K562 (cell line): ENCODE results near the gene FRMD4B. TPM values are rescaled to one million over a fixed set of nuclear protein-coding genes. Genes with fewer than 3 reads are reported as not detected.

Experiments used
- ATAC-seq: fragments of 200-7000 bp; cut with Tn5 transposase; 3 replicates; pipeline ENCODE4 v1.9.1; 2020; ENCODE audit warnings: moderate library complexity
- BruUV-seq: library from RNA; stranded (reverse); fragments of 400-500 nt; replicated peaks from 2 replicates; lab custom pipeline; 2021; lab: Mats Ljungman, UMichigan
- CTCF ChIA-PET: fragments of 300-600 bp; formaldehyde crosslinking; extraction: SDS; loops from one replicate; lab custom pipeline; 2021; ENCODE audit warnings: low intra/inter-chr PET ratio; lab: Yijun Ruan, JAX
- POLR2A ChIA-PET: fragments of 300-600, 350-650 bp; sonication (Branson Sonifier 250); formaldehyde crosslinking; extraction: SDS; loops from one replicate; lab custom pipeline; 2021; ENCODE audit warnings: antibody characterized with exemption, inconsistent platforms; lab: Yijun Ruan, JAX
- DNase-seq, 4 experiments: peaks; one replicate each; pipeline versions ENCODE4 v3.0.0 to v3.0.0-alpha.2; 2011 to 2018; ENCODE audit warnings: low spot score in 3 of 4, mixed read lengths in 3 of 4; ENCODE audit errors: extremely low read depth in 1 of 4
- FAIRE-seq: peaks from 2 replicates; lab custom pipeline; 2011; peaks lifted over from hg19 to GRCh38; lab: Jason Lieb, UNC
- H2AFZ ChIP-seq: 2 replicates; pipeline ENCODE4 v1.6.0; 2011; ENCODE audit warnings: low read depth, low read length, control low read depth, inconsistent platforms
- H3K27ac ChIP-seq: fragments of 200-600 bp; 3 replicates; pipeline ENCODE4 v1.8.0; 2011; ENCODE audit warnings: low read depth, mild to moderate bottlenecking, control low read depth, inconsistent platforms, low read length, moderate library complexity, mixed read lengths; ENCODE audit errors: extremely low read depth
- H3K27me3 ChIP-seq, 2 experiments: fragments of 300-600 bp in 1 of 2; 2 replicates in 1 of 2; 3 replicates in 1 of 2; pipeline versions ENCODE4 v1.6.0 to v1.8.0; 2011; ENCODE audit warnings: inconsistent platforms in 2 of 2, low read length in 2 of 2, mild to moderate bottlenecking in 1 of 2, mixed read lengths in 1 of 2, moderate library complexity in 1 of 2; ENCODE audit not compliant: control insufficient read depth in 2 of 2, insufficient read depth in 2 of 2
- H3K36me3 ChIP-seq: fragments of 300-600 bp; 3 replicates; pipeline ENCODE4 v1.8.0; 2011; ENCODE audit warnings: mild to moderate bottlenecking, low read length, inconsistent platforms; ENCODE audit not compliant: control insufficient read depth, insufficient read depth
- H3K4me1 ChIP-seq, 2 experiments: fragments of 200-600 bp in 1 of 2; replicated peaks in 1 of 2; 2 replicates in 1 of 2; 3 replicates in 1 of 2; pipeline versions ENCODE4 v1.5.1 to v1.8.0; 2011; ENCODE audit warnings: inconsistent platforms in 2 of 2, low read length in 2 of 2, mild to moderate bottlenecking in 1 of 2, mixed read lengths in 1 of 2, moderate library complexity in 1 of 2; ENCODE audit not compliant: control insufficient read depth in 2 of 2, insufficient read depth in 2 of 2
- H3K4me2 ChIP-seq: 2 replicates; pipeline ENCODE4 v1.6.1; 2011; ENCODE audit warnings: low read length, control low read depth, inconsistent platforms, mixed read lengths; ENCODE audit not compliant: insufficient read depth
- H3K4me3 ChIP-seq: fragments of 200-600 bp; sonication (generic), shearing (Covaris generic); 2 replicates; pipeline ENCODE4 v1.5.1; 2016; ENCODE audit warnings: control low read depth, inconsistent platforms
- H3K79me2 ChIP-seq: fragments of 200-600 bp; 3 replicates; pipeline ENCODE4 v1.8.0; 2011; ENCODE audit warnings: low read length, inconsistent platforms; ENCODE audit not compliant: control insufficient read depth, insufficient read depth
- H3K9ac ChIP-seq, 2 experiments: 2 replicates each; pipeline versions ENCODE4 v1.6.0 to v1.6.1; 2011; ENCODE audit warnings: low read depth in 2 of 2, low read length in 2 of 2, control low read depth in 1 of 2, inconsistent platforms in 1 of 2, mild to moderate bottlenecking in 1 of 2, mixed read lengths in 1 of 2; ENCODE audit not compliant: insufficient read depth in 1 of 2
- H3K9me1 ChIP-seq: one replicate; pipeline ENCODE4 v1.6.0; 2011; ENCODE audit warnings: inconsistent platforms, mild to moderate bottlenecking, low read length, moderate library complexity; ENCODE audit not compliant: control insufficient read depth, insufficient read depth
- H3K9me3 ChIP-seq: replicated peaks from 2 replicates; pipeline ENCODE4 v1.5.1; 2011; ENCODE audit warnings: low read depth, low read length, inconsistent platforms; ENCODE audit not compliant: control insufficient read depth, insufficient read depth
- H4K20me1 ChIP-seq: replicated peaks from 2 replicates; pipeline ENCODE4 v1.6.1; 2011; ENCODE audit warnings: low read length, inconsistent platforms, mixed read lengths; ENCODE audit not compliant: control insufficient read depth, insufficient read depth
- NEUROD1 ChIP-seq: fragments of 150-350 bp; IDR thresholded peaks from 2 replicates; pipeline ENCODE4 v1.6.1; 2014; ENCODE audit warnings: borderline replicate concordance, low read length, low read depth; ENCODE audit not compliant: partially characterized antibody
- NFIC ChIP-seq: fragments of 450-650 bp; IDR thresholded peaks from 2 replicates; pipeline ENCODE4 v1.6.1; 2017; ENCODE audit warnings: mild to moderate bottlenecking, inconsistent platforms
- POLR2AphosphoS2 ChIP-seq: IDR thresholded peaks from 2 replicates; pipeline ENCODE4 v1.6.1; 2012; ENCODE audit warnings: low read length, improper control_type of control experiment
- RAD21 ChIP-seq, 2 experiments: fragments of 250-450 bp in 1 of 2; fragments of 450-650 bp in 1 of 2; sonication (Bioruptor Pico) in 1 of 2; formaldehyde crosslinking in 1 of 2; IDR thresholded peaks in 1 of 2; conservative IDR thresholded peaks in 1 of 2; 2 replicates each; pipeline versions ENCODE4 v1.4.0 to v1.8.0; 2020 to 2022; ENCODE audit warnings: mild to moderate bottlenecking in 2 of 2, moderate library complexity in 1 of 2
- SIN3A ChIP-seq, 2 experiments: fragments of 150-350 bp in 1 of 2; IDR thresholded peaks; 2 replicates each; pipeline ENCODE4 v1.6.1; 2011 to 2016; ENCODE audit warnings: borderline replicate concordance in 2 of 2, low read depth in 2 of 2, low read length in 2 of 2, mild to moderate bottlenecking in 2 of 2, moderate library complexity in 2 of 2; ENCODE audit not compliant: control insufficient read depth in 1 of 2
- TARDBP ChIP-seq: fragments of 450-650 bp; IDR thresholded peaks from 2 replicates; pipeline ENCODE4 v1.6.1; 2016
- ZNF57 ChIP-seq: fragments of 450-650 bp; formaldehyde crosslinking; IDR thresholded peaks from 2 replicates; pipeline ENCODE4 v1.4.0; 2020; ENCODE audit warnings: mild to moderate bottlenecking, moderate library complexity
- WGBS: fragments of 100-300 bp; shearing (Covaris generic); methylation state at CpG from one replicate; pipeline ENCODE4 v1.1.6; 2016; ENCODE audit warnings: low coverage, mixed read lengths; ENCODE audit not compliant: insufficient coverage; ENCODE audit errors: missing lambda C conversion rate; 5-methylcytosine and 5-hydroxymethylcytosine counted together
- in situ Hi-C: fragments of 300-500 bp; cut with MboI; formaldehyde crosslinking; loops from 4 replicates; pipeline ENCODE4 v1.15.0; 2018; ENCODE audit warnings: inconsistent platforms, mixed read lengths
- intact Hi-C: fragments of 100-400 bp; cut with micrococcal nuclease; formaldehyde crosslinking; loops from 2 replicates; pipeline ENCODE4 v1.14.2; 2022
- polyA plus RNA-seq, 8 experiments: library from polyadenylated mRNA; depleted of rRNA in 4 of 8; stranded (reverse) in 5 of 8; unstranded in 3 of 8; fragments of >200 nt; fragmentation: Nextera tagmentation in 2 of 8; fragmentation: Illumina TruSeq in 1 of 8; extraction: Ambion mirVana in 2 of 8; extraction: Trizol in 1 of 8; gene quantifications; 2 replicates each; pipeline versions ENCODE4 v1.2.1 to v1.2.3, GENCODE V29; 2011 to 2014; ENCODE audit warnings: inconsistent platforms in 1 of 8, missing spikeins in 1 of 8
- total RNA-seq, 7 experiments: library from RNA; depleted of rRNA in 6 of 7; stranded (reverse); fragments of >200 nt in 6 of 7; fragmentation: Illumina TruSeq in 2 of 7; extraction: Trizol in 2 of 7; gene quantifications; 2 replicates each; pipeline versions ENCODE4 v1.2.1 to v1.2.3, GENCODE V29; 2011 to 2021; ENCODE audit warnings: low replicate concordance in 1 of 7
- TF ChIP-seq, protein P1 (sequence below): fragments of 450-650 bp; IDR thresholded peaks from 2 replicates; pipeline ENCODE4 v1.6.1; 2018; ENCODE audit warnings: mild to moderate bottlenecking, low read depth; ENCODE audit not compliant: partially characterized antibody
- TF ChIP-seq, protein P2 (sequence below): fragments of 450-650 bp; formaldehyde crosslinking; IDR thresholded peaks from 2 replicates; pipeline ENCODE4 v1.4.0; 2020; ENCODE audit warnings: mild to moderate bottlenecking, mixed read lengths
- TF ChIP-seq, protein P3 (sequence below): sonication (generic); formaldehyde crosslinking; IDR thresholded peaks from 2 replicates; pipeline ENCODE4 v1.5.0; 2020; ENCODE audit warnings: missing genetic modification reagents

The FRMD4B gene
- total and polyA plus RNA-seq, 9 of the 15 experiments (the other 6 are each of a cell fraction or from before 2014, with no cell fraction given): 0.03 to 0.09 (median 0.04) TPM; not detected in 3

DNA sequence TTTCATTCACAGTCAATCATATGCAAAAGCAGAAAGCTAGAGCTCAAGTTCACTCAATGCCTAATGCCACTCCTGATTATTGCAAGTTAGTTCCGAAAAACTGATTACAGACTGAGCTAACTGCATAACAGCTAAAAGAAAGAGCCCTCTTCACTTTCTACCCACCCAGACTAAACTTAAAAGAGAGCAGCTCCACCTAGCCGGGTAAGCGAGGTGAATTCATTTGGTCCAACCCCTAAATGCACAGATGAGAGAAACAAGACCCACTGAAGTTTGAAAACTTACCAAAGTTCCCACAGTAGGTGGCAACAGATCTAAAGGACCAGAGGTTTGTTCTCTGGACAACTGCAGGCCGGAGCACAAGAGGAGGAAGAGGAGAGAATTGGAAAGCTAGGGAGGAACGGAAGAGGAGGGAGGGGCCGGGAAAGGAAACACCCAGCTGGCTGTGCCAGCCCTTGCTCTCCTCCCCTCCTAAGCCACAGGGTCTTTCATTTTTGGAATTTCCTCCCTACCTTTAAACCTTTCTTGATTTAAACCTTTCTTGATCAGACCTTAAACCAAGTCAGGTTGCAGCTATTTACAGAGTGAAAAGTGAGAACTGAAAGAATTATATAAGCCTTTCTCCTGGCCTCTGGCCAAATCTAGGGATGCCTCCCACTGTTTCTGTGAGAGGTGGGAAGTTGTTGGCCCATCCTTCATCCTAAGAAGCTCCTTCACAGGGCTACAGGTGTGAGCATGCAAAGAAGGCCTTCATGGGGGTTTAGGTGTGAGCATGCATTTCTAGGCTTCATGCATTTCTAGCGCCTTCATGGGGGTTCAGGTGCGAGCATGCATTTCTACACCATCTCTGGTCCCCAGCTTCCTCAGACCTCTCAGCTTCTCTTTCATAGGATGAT lies 148.8 kb downstream of the FRMD4B start:
- no peaks in the 10 kb centered on the region for H3K4me1 ChIP-seq
- H3K36me3 ChIP-seq: no peaks in the 10 kb centered on the region
- 10% methylated on average over 8 of the region's 8 CpGs for WGBS
- DNase-seq: no peak
- no peak for FAIRE-seq
- ChIA-PET CTCF (interaction anchor here (0.6 kb wide), 1 partner anchor 116 kb away, joined by 4 read pairs; no protein-coding TSS in a partner anchor), POLR2A (interaction anchor here (0.6 kb wide), 1 partner anchor 308 kb away, joined by 3 read pairs; no protein-coding TSS in a partner anchor)
- no peaks in the 10 kb centered on the region for H3K79me2 ChIP-seq
- TF ChIP-seq SIN3A (IDR thresholded peaks at IDR 0.05; ENCODE audit: borderline replicate concordance in 2 of 2, control insufficient read depth in 1 of 2, low read depth in 2 of 2, low read length in 2 of 2): no peak
- 0 out of 4 replicates have a peak, but pooled peaks of 1 of the 2 experiments have one; percentile 6 for TF ChIP-seq RAD21 (CRISPR knock-in tag; conservative IDR thresholded peaks at IDR 0.05 in 1 of 2, IDR thresholded peaks at IDR 0.05 in 1 of 2)
- TF ChIP-seq NEUROD1: no peak
- peak; percentile 30; the same call in 1 of the 2 replicates for TF ChIP-seq NFIC
- no peak for TF ChIP-seq ZNF57 (CRISPR knock-in tag)
- TF ChIP-seq TARDBP: no peak
- TF ChIP-seq, protein P1, sequence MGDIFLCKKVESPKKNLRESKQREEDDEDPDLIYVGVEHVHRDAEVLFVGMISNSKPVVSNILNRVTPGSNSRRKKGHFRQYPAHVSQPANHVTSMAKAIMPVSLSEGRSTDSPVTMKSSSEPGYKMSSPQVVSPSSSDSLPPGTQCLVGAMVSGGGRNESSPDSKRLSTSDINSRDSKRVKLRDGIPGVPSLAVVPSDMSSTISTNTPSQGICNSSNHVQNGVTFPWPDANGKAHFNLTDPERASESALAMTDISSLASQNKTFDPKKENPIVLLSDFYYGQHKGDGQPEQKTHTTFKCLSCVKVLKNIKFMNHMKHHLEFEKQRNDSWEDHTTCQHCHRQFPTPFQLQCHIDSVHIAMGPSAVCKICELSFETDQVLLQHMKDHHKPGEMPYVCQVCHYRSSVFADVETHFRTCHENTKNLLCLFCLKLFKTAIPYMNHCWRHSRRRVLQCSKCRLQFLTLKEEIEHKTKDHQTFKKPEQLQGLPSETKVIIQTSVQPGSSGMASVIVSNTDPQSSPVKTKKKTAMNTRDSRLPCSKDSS: no peak
- TF ChIP-seq, protein P2, sequence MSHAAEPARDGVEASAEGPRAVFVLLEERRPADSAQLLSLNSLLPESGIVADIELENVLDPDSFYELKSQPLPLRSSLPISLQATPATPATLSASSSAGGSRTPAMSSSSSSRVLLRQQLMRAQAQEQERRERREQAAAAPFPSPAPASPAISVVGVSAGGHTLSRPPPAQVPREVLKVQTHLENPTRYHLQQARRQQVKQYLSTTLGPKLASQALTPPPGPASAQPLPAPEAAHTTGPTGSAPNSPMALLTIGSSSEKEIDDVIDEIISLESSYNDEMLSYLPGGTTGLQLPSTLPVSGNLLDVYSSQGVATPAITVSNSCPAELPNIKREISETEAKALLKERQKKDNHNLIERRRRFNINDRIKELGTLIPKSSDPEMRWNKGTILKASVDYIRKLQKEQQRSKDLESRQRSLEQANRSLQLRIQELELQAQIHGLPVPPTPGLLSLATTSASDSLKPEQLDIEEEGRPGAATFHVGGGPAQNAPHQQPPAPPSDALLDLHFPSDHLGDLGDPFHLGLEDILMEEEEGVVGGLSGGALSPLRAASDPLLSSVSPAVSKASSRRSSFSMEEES: no peak
- no peak for TF ChIP-seq POLR2AphosphoS2
- TF ChIP-seq, protein P3, sequence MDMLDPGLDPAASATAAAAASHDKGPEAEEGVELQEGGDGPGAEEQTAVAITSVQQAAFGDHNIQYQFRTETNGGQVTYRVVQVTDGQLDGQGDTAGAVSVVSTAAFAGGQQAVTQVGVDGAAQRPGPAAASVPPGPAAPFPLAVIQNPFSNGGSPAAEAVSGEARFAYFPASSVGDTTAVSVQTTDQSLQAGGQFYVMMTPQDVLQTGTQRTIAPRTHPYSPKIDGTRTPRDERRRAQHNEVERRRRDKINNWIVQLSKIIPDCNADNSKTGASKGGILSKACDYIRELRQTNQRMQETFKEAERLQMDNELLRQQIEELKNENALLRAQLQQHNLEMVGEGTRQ (CRISPR knock-in tag): no peak
- H3K4me2 ChIP-seq: no peak overlapping the region
- intact Hi-C loops: no loop called here
- H3K27ac ChIP-seq: no peak overlapping the region
- H2AFZ ChIP-seq: no peak overlapping the region
- in situ Hi-C loops: no loop called here
- BruUV-seq: no TSS peak
- peaks cover 2 to 17% of the 10 kb centered on the region in 2 experiments; a peak in 3 of 5 replicates for H3K27me3 ChIP-seq
- H3K9me3 ChIP-seq: no peaks in the 10 kb centered on the region
- ATAC-seq: no peak
- no peak overlapping the region for H3K9ac ChIP-seq
- H3K4me3 ChIP-seq: no peak overlapping the region
- H3K9me1 ChIP-seq: no peaks in the 10 kb centered on the region
- H4K20me1 ChIP-seq: no peaks in the 10 kb centered on the region
